ENCODE results near the gene HAO1.

Gene HAO1

GRCh38 chr20:7903429-7903828 lies 36.8 kb downstream of the HAO1 start:
- H3K27ac ChIP-seq (ENCODE audit: low read depth, low read length) = no peak overlapping the region
- no peaks in the 10 kb centered on the region for H3K9me3 ChIP-seq (ENCODE audit: control insufficient read depth in 5 of 5, low read length in 5 of 5)
- H3K27me3 ChIP-seq (ENCODE audit: control insufficient read depth in 5 of 5, insufficient read depth in 4 of 5, low read length in 5 of 5) = no peaks in the 10 kb centered on the region
- no peaks in the 10 kb centered on the region for H3K36me3 ChIP-seq (ENCODE audit: control insufficient read depth in 5 of 5, insufficient read depth in 5 of 5, low read length in 5 of 5)
- no peak overlapping the region for H3K4me3 ChIP-seq (ENCODE audit: low read depth in 1 of 5, low read length in 5 of 5)
- no peaks in the 10 kb centered on the region for H3K4me1 ChIP-seq (ENCODE audit: control insufficient read depth in 5 of 5, insufficient read depth in 5 of 5, low read length in 5 of 5)
- H3K9ac ChIP-seq (ENCODE audit: low read length in 5 of 5) = no peak overlapping the region

GRCh38 chr20:7902879-7903278 lies 37.4 kb downstream of the HAO1 start:
- Histone ChIP-seq H3K9ac (ENCODE audit: low read length in 5 of 5) (no peak overlapping the region), H3K4me1 (ENCODE audit: control insufficient read depth in 5 of 5, insufficient read depth in 5 of 5, low read length in 5 of 5) (no peaks in the 10 kb centered on the region), H3K9me3 (ENCODE audit: control insufficient read depth in 5 of 5, low read length in 5 of 5) (no peaks in the 10 kb centered on the region), H3K4me3 (ENCODE audit: low read depth in 1 of 5, low read length in 5 of 5) (no peak overlapping the region), H3K36me3 (ENCODE audit: control insufficient read depth in 5 of 5, insufficient read depth in 5 of 5, low read length in 5 of 5) (no peaks in the 10 kb centered on the region), H3K27me3 (ENCODE audit: control insufficient read depth in 5 of 5, insufficient read depth in 4 of 5, low read length in 5 of 5) (no peaks in the 10 kb centered on the region), H3K27ac (ENCODE audit: low read depth, low read length) (no peak overlapping the region)

- no peaks in the 10 kb centered on the region for H3K4me1 ChIP-seq (ENCODE audit: control insufficient read depth in 5 of 5, insufficient read depth in 5 of 5, low read length in 5 of 5)
- H3K9me3 ChIP-seq (ENCODE audit: control insufficient read depth in 5 of 5, low read length in 5 of 5) = no peaks in the 10 kb centered on the region
- H3K27me3 ChIP-seq (ENCODE audit: control insufficient read depth in 5 of 5, insufficient read depth in 4 of 5, low read length in 5 of 5) = no peaks in the 10 kb centered on the region
- H3K4me3 ChIP-seq (ENCODE audit: low read depth in 1 of 5, low read length in 5 of 5) = no peak overlapping the region
- no peak overlapping the region for H3K27ac ChIP-seq (ENCODE audit: low read depth, low read length)
- no peak overlapping the region for H3K9ac ChIP-seq (ENCODE audit: low read length in 5 of 5)
- H3K36me3 ChIP-seq (ENCODE audit: control insufficient read depth in 5 of 5, insufficient read depth in 5 of 5, low read length in 5 of 5) = no peaks in the 10 kb centered on the region
Measured at GRCh38 chr20:7897781-7898364, 42.4 kb downstream of the HAO1 start.

GRCh38 chr20:7893014-7893730 lies 47.1 kb downstream of the HAO1 start:
- H3K9me3 ChIP-seq (ENCODE audit: control insufficient read depth in 5 of 5, low read length in 5 of 5) = no peaks in the 10 kb centered on the region
- no peak overlapping the region for H3K27ac ChIP-seq (ENCODE audit: low read depth, low read length)
- no peaks in the 10 kb centered on the region for H3K36me3 ChIP-seq (ENCODE audit: control insufficient read depth in 5 of 5, insufficient read depth in 5 of 5, low read length in 5 of 5)
- H3K4me3 ChIP-seq (ENCODE audit: low read depth in 1 of 5, low read length in 5 of 5) = no peak overlapping the region
- H3K4me1 ChIP-seq (ENCODE audit: control insufficient read depth in 5 of 5, insufficient read depth in 5 of 5, low read length in 5 of 5) = no peaks in the 10 kb centered on the region
- no peaks in the 10 kb centered on the region for H3K27me3 ChIP-seq (ENCODE audit: control insufficient read depth in 5 of 5, insufficient read depth in 4 of 5, low read length in 5 of 5)
- H3K9ac ChIP-seq (ENCODE audit: low read length in 5 of 5) = no peak overlapping the region

- no peaks in the 10 kb centered on the region for H3K27me3 ChIP-seq (ENCODE audit: control insufficient read depth in 5 of 5, insufficient read depth in 4 of 5, low read length in 5 of 5)
- no peak overlapping the region for H3K27ac ChIP-seq (ENCODE audit: low read depth, low read length)
- H3K9me3 ChIP-seq (ENCODE audit: control insufficient read depth in 5 of 5, low read length in 5 of 5) = no peaks in the 10 kb centered on the region
- H3K36me3 ChIP-seq (ENCODE audit: control insufficient read depth in 5 of 5, insufficient read depth in 5 of 5, low read length in 5 of 5) = no peaks in the 10 kb centered on the region
- H3K4me3 ChIP-seq (ENCODE audit: low read depth in 1 of 5, low read length in 5 of 5) = no peak overlapping the region
- H3K4me1 ChIP-seq (ENCODE audit: control insufficient read depth in 5 of 5, insufficient read depth in 5 of 5, low read length in 5 of 5) = no peaks in the 10 kb centered on the region
- no peak overlapping the region for H3K9ac ChIP-seq (ENCODE audit: low read length in 5 of 5)
Measured at GRCh38 chr20:7891705-7892104, 48.6 kb downstream of the HAO1 start.

GRCh38 chr20:7889736-7890135 lies 50.5 kb downstream of the HAO1 start:
- Histone ChIP-seq H3K9me3 (ENCODE audit: control insufficient read depth in 5 of 5, low read length in 5 of 5) (no peaks in the 10 kb centered on the region), H3K9ac (ENCODE audit: low read length in 5 of 5) (no peak overlapping the region), H3K4me3 (ENCODE audit: low read depth in 1 of 5, low read length in 5 of 5) (no peak overlapping the region), H3K36me3 (ENCODE audit: control insufficient read depth in 5 of 5, insufficient read depth in 5 of 5, low read length in 5 of 5) (no peaks in the 10 kb centered on the region), H3K4me1 (ENCODE audit: control insufficient read depth in 5 of 5, insufficient read depth in 5 of 5, low read length in 5 of 5) (no peaks in the 10 kb centered on the region), H3K27me3 (ENCODE audit: control insufficient read depth in 5 of 5, insufficient read depth in 4 of 5, low read length in 5 of 5) (no peaks in the 10 kb centered on the region), H3K27ac (ENCODE audit: low read depth, low read length) (no peak overlapping the region)

- no peaks in the 10 kb centered on the region for H3K9me3 ChIP-seq (ENCODE audit: control insufficient read depth in 5 of 5, low read length in 5 of 5)
- no peak overlapping the region for H3K4me3 ChIP-seq (ENCODE audit: low read depth in 1 of 5, low read length in 5 of 5)
- H3K36me3 ChIP-seq (ENCODE audit: control insufficient read depth in 5 of 5, insufficient read depth in 5 of 5, low read length in 5 of 5) = no peaks in the 10 kb centered on the region
- H3K27me3 ChIP-seq (ENCODE audit: control insufficient read depth in 5 of 5, insufficient read depth in 4 of 5, low read length in 5 of 5) = peaks cover 0 to 2% (median 0%) of the 10 kb centered on the region in 5 donors
- H3K4me1 ChIP-seq (ENCODE audit: control insufficient read depth in 5 of 5, insufficient read depth in 5 of 5, low read length in 5 of 5) = no peaks in the 10 kb centered on the region
- no peak overlapping the region for H3K27ac ChIP-seq (ENCODE audit: low read depth, low read length)
- H3K9ac ChIP-seq (ENCODE audit: low read length in 5 of 5) = no peak overlapping the region
Measured at GRCh38 chr20:7883741-7884140, 56.5 kb downstream of the HAO1 start.

GRCh38 chr20:7883309-7883708 lies 56.9 kb downstream of the HAO1 start:
- Histone ChIP-seq H3K27me3 (ENCODE audit: control insufficient read depth in 5 of 5, insufficient read depth in 4 of 5, low read length in 5 of 5) (peaks cover 0 to 2% (median 0%) of the 10 kb centered on the region in 5 donors), H3K36me3 (ENCODE audit: control insufficient read depth in 5 of 5, insufficient read depth in 5 of 5, low read length in 5 of 5) (no peaks in the 10 kb centered on the region)

GRCh38 chr20:7882076-7882475 lies 58.2 kb downstream of the HAO1 start:
- Histone ChIP-seq H3K9me3 (ENCODE audit: control insufficient read depth in 5 of 5, low read length in 5 of 5) (no peaks in the 10 kb centered on the region), H3K36me3 (ENCODE audit: control insufficient read depth in 5 of 5, insufficient read depth in 5 of 5, low read length in 5 of 5) (no peaks in the 10 kb centered on the region), H3K9ac (ENCODE audit: low read length in 5 of 5) (no peak overlapping the region), H3K27me3 (ENCODE audit: control insufficient read depth in 5 of 5, insufficient read depth in 4 of 5, low read length in 5 of 5) (peaks cover 0 to 2% (median 0%) of the 10 kb centered on the region in 5 donors), H3K4me3 (ENCODE audit: low read depth in 1 of 5, low read length in 5 of 5) (no peak overlapping the region), H3K27ac (ENCODE audit: low read depth, low read length) (no peak overlapping the region), H3K4me1 (ENCODE audit: control insufficient read depth in 5 of 5, insufficient read depth in 5 of 5, low read length in 5 of 5) (no peaks in the 10 kb centered on the region)

More at GRCh38 chr20:7883309-7883708, 56.9 kb downstream of the HAO1 start:
- no peak overlapping the region for H3K9ac ChIP-seq (ENCODE audit: low read length in 5 of 5)
- H3K9me3 ChIP-seq (ENCODE audit: control insufficient read depth in 5 of 5, low read length in 5 of 5) = no peaks in the 10 kb centered on the region
- no peaks in the 10 kb centered on the region for H3K4me1 ChIP-seq (ENCODE audit: control insufficient read depth in 5 of 5, insufficient read depth in 5 of 5, low read length in 5 of 5)
- no peak overlapping the region for H3K4me3 ChIP-seq (ENCODE audit: low read depth in 1 of 5, low read length in 5 of 5)
- no peak overlapping the region for H3K27ac ChIP-seq (ENCODE audit: low read depth, low read length)

- H3K9ac ChIP-seq (ENCODE audit: low read length in 5 of 5) = no peak overlapping the region
- H3K36me3 ChIP-seq (ENCODE audit: control insufficient read depth in 5 of 5, insufficient read depth in 5 of 5, low read length in 5 of 5) = no peaks in the 10 kb centered on the region
- H3K9me3 ChIP-seq (ENCODE audit: control insufficient read depth in 5 of 5, low read length in 5 of 5) = no peaks in the 10 kb centered on the region
- peaks cover 0 to 2% (median 0%) of the 10 kb centered on the region in 5 donors for H3K27me3 ChIP-seq (ENCODE audit: control insufficient read depth in 5 of 5, insufficient read depth in 4 of 5, low read length in 5 of 5)
- H3K27ac ChIP-seq (ENCODE audit: low read depth, low read length) = no peak overlapping the region
- H3K4me3 ChIP-seq (ENCODE audit: low read depth in 1 of 5, low read length in 5 of 5) = no peak overlapping the region
- no peaks in the 10 kb centered on the region for H3K4me1 ChIP-seq (ENCODE audit: control insufficient read depth in 5 of 5, insufficient read depth in 5 of 5, low read length in 5 of 5)
Measured at GRCh38 chr20:7881551-7881950, 58.7 kb downstream of the HAO1 start.
